HG03097 (cell line): ENCODE results near the gene PIK3R1.
A peak's percentile ranks its signal among the peaks of the same experiment; 100 is the strongest.

Experiments used
- ATAC-seq: cut with Tn5 transposase; IDR thresholded peaks from one replicate; pipeline ENCODE4 v1.9.1; 2021; ENCODE audit not compliant: unreplicated experiment, low FRiP score

Gene PIK3R1

DNA sequence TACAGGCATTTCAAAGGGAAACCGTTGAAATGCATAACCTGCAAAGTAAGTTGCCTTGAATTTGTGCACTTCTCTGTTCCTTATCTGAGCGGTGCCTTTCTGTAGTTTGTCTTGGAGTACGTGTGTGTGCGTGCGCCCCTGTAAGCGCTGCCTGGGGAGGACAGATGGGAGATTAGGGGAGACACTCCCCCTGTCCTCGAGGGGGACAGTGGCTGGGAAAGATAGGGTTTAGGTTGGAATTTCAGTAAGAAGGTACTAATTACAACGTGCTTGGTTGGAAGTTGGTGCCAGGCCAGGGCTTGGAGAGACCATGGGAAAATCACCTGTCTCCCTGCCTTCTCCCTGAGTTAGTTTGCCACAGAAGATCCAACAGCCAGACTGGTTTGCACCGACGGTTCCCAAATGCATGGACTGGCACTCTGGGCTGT lies 73.2 kb downstream of the PIK3R1 start:
- ATAC-seq = peak; percentile 1

GRCh38 chr5:68289498-68289897 lies 73.9 kb downstream of the PIK3R1 start:
- no peak for ATAC-seq

- ATAC-seq = no peak
Observed at GRCh38 chr5:68290260-68290674, 74.7 kb downstream of the PIK3R1 start.

GRCh38 chr5:68290847-68291246 lies 75.3 kb downstream of the PIK3R1 start:
- no peak for ATAC-seq

- ATAC-seq = no peak
Observed at GRCh38 chr5:68292316-68292715, 76.8 kb downstream of the PIK3R1 start.

DNA sequence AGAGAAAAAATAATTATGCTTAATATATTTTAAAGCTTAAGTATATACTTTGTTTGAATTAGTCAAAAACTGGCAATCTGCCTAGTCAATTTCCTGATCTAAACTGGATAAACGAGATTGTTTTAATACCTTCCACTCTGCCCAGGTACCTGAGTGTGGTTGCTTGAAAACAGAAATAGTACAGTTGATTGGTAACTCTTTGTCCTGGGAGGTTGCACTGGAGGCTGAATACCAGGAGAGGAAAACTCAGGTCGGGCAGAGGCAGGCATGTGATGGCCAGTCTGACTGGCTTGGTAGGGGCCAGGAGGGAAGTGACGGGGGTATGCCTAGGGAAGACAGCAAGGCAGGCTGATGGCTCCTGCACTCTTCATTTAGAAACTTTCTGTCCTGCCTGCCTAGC lies 80.2 kb downstream of the PIK3R1 start:
- ATAC-seq = no peak

DNA sequence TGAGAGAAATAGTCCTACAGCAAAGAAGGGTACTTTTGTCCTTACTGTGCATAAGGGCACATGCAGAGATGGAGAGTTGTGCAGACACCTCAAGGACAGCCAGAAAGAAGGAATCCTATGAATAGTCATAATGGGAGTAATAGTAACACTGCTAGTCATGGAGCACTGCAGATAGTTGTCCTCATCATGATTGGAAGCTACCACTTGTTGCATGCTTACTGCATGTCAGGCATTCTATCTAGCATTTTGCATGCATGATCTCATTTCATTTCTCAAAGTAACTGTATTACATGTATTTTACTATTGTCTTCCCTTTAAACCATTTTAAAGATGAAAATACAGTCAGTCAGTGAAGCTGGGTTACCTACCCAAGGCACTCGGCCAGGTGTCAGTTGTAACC lies 81.3 kb downstream of the PIK3R1 start:
- ATAC-seq = no peak

DNA sequence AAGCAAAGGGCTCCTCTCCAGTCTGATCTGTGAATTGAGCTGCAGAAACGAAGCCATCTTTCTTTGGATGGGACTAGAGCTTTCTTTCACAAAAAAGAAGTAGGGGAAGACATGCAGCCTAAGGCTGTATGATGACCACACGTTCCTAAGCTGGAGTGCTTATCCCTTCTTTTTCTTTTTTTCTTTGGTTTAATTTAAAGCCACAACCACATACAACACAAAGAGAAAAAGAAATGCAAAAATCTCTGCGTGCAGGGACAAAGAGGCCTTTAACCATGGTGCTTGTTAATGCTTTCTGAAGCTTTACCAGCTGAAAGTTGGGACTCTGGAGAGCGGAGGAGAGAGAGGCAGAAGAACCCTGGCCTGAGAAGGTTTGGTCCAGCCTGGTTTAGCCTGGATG lies 82.1 kb downstream of the PIK3R1 start:
- no peak for ATAC-seq

DNA sequence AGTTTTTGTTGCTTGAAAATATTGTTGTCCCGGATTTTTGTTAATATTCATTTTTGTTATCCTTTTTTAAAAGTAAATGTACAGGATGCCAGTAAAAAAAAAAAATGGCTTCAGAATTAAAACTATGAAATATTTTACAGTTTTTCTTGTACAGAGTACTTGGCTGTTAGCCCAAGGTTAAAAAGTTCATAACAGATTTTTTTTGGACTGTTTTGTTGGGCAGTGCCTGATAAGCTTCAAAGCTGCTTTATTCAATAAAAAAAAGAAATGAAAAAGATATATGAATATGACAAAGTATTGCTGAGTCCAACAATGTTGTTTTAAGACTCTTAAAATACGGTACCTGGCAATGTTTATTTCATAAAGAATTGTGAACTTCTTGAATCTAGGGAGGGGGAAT lies 82.9 kb downstream of the PIK3R1 start:
- ATAC-seq = no peak

GRCh38 chr5:68299105-68299504 lies 83.5 kb downstream of the PIK3R1 start:
- ATAC-seq = no peak

GRCh38 chr5:68299575-68299974 lies 84.0 kb downstream of the PIK3R1 start:
- no peak for ATAC-seq

DNA sequence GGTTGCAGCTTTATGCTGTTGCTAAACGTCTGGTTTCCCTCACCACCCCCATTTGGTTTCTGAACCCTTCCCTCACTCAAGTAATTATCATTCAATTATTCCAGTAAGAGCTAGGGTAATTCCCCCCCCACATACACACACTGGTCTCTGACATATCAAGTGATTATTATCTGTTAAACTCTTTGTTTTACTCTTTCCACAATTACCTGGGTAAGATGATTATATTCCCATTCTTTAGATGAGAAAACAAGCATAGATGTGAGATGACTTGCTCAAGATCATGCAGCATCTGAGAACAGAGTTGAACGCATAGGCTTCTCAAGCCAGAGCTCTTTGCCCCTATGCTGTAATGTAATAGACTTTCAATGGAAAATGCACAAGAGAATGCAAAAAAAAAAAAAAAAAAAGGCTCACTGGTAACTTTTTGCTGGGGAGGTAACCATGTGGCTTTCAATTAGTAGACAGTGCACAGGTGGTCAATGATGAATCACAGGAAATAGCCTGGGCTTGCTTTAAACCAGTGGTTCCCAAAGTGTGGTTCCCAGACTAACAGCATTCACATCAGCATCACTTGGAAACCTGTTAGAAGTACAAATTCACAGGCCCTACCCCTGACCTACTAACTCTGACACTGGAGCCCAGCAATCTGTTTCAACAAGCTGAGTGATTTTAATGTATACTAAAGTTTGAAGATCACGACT lies 87.6 kb downstream of the PIK3R1 start:
- peak; percentile 58 for ATAC-seq

DNA sequence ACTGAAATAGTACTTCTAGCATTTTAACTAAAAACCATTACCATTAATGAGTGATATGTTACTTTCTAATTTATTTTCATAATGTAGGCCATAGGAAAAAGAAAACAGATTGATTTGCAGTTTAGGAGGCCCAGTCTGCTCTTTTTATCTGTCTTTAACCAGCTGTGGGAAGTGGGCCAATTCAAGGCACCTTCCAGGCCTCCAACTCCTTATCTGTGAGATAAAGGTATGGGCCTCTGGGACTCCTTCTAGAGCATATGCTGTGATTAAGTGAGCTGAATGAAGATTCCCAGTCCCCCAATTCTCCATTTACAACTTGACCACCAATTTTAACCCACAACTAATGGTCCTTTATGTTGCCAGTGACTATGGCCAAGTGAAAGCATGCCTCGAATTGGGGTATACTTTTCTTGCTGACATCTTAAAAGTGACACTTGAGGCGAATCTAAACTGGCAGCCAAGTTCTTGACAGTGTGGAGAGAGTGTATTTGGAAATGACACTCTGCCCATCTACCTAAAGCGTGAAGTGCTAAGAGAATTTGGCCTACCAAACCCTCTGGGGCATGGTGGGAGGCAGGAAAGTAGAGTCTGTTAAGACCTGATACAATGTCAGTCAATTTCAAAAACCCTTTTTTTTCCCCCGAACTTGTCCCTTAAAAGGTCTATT lies 88.3 kb downstream of the PIK3R1 start:
- ATAC-seq = no peak

DNA sequence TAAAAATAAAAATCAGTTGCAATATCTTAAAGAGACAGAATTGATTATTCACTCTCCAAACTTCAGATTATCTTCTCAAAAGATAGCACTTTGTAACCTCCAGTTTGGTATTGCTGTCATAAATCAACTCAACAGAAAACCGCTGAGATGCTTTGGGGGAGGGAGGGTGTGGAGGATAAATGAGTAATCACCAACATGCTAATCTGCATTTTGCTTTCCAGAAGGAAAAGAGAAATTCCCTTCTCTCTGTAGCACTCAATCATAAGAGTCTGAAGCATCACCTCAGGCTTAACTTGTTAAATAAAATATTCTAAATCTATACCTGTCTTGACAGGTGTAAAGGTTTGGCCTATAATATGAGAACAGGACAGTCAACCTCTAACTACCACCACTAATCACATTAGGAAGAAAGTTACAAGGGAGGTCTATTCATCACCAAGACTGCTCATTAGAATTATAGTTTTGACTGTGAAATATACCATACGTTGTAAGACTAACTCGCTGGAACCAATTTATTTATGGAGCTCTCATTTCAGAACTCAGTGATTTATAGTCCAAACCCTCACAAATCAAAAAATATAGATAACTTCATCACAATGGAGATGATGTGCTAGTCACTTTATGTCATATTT lies 89.0 kb downstream of the PIK3R1 start:
- no peak for ATAC-seq

- ATAC-seq = no peak
Observed at GRCh38 chr5:68305223-68305870, 89.8 kb downstream of the PIK3R1 start.

DNA sequence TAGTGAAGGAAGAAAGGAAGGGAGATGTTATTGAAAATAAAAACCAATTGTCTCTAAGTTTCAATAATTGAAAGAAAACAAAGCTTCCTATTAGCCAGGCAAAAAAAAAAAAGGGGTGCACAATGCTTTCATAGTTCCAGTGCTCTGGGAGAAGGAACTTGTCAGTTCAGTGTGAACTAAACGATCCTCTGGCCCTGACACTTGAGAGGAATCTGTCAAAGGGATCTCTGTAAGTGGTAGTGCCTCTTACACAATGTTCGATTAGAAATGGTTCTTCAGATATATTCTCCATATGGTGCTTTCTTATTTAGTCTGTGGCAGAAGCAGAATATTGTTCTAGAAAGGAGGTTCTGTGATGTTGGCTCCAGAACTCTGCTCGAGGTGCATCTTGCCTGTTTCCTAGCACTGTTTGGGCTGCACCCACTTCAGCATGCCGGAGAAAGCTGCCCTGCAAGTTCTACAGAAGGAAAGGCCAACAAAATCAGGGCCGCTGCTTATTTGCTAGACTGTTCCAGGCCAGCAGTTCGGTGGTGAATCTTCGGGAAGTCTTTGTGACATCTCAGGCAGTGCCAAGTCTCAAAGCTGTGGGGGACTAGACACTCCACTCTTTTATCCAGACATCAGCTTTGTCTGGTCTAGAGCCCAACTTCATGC lies 90.9 kb downstream of the PIK3R1 start:
- ATAC-seq = no peak

DNA sequence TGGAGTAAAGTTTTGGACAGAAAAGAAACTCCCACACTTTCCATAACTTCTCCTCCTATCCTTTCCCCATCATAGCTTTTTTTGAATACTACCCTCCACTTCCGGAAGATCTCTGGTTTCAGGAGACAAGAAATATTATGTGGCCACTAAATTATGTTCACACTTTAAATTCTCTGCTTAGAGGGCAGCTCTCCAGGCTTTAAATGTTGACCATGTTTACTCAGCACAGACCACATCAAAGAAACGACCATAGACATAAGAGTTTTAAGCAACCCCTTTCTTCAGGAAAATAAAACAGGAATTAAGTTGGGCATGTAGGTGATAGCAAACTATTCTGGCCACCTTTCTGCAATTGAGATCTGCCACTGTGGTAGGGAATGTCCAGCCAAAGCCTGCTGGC lies 97.8 kb downstream of the PIK3R1 start:
- ATAC-seq = no peak

GRCh38 chr5:68314465-68314864 lies 98.9 kb downstream of the PIK3R1 start:
- ATAC-seq = no peak

DNA sequence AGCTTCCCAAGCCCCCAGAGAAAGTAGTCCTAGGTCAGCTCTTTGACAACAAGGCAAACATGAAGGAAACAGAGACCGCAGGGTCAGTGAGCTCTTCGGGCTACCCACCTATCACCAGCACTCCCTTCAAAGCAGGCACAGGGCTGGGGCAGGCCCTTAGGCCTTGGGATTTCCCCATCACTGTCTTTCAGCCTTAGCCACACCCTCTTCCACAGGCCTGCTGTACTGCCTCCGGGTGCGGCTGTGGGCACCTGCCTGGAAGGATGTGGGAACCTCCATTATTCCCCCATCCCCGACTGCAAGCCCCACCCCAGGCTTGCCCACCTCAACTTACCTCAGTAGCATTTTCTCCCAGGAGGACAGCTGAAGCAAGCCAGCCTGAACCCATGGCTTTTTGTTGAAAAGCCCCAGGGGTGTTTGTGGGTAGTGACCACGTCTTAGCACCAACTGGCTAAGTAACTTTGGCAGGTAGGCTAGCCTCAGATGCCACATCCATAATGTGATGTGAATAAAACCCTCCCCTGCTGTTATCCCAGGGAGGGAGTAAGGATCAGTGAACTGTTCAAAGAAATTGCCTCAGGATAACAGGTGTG lies 100.2 kb downstream of the PIK3R1 start:
- ATAC-seq = peak; percentile 80

- no peak for ATAC-seq
Observed at GRCh38 chr5:68316469-68316868, 100.9 kb downstream of the PIK3R1 start.

GRCh38 chr5:68317646-68318045 lies 102.1 kb downstream of the PIK3R1 start:
- ATAC-seq = no peak
